ENCODE measurements around the gene AK3. TPM values are rescaled to one million over a fixed set of nuclear protein-coding genes. Genes with fewer than 3 reads are reported as not detected.

The AK3 gene
- total RNA-seq, 1 experiment from 2014 or later: 21.5 TPM

- Mint-ChIP-seq H3K9me3 (ENCODE audit: low read depth, unreplicated experiment) (no peaks in the 10 kb centered on the region), H3K4me3 (ENCODE audit: low read depth, unreplicated experiment) (no peak overlapping the region), H3K36me3 (ENCODE audit: insufficient read depth, unreplicated experiment) (peaks cover 18% of the 10 kb centered on the region), H3K4me1 (ENCODE audit: low read depth, unreplicated experiment) (peaks cover 9% of the 10 kb centered on the region), H3K27me3 (ENCODE audit: unreplicated experiment) (no peaks in the 10 kb centered on the region), H3K27ac (ENCODE audit: unreplicated experiment) (no peak overlapping the region)
- CTCF ChIA-PET: no interaction called here
- intact Hi-C loops (cut with micrococcal nuclease; ENCODE audit: unreplicated experiment): no loop called here
- BruUV-seq (replicated peaks): no TSS peak
- no peak for TF ChIP-seq CTCF (IDR thresholded peaks at IDR 0.05; ENCODE audit: unreplicated experiment)
- no peak for DNase-seq
Measured at GRCh38 chr9:4669890-4670289, 71.1 kb downstream of the AK3 start.

- intact Hi-C loops (cut with micrococcal nuclease; ENCODE audit: unreplicated experiment): no loop called here
- TF ChIP-seq CTCF (IDR thresholded peaks at IDR 0.05; ENCODE audit: unreplicated experiment): no peak
- CTCF ChIA-PET: no interaction called here
- DNase-seq: no peak
- Mint-ChIP-seq H3K27me3 (ENCODE audit: unreplicated experiment) (no peaks in the 10 kb centered on the region), H3K9me3 (ENCODE audit: low read depth, unreplicated experiment) (no peaks in the 10 kb centered on the region), H3K27ac (ENCODE audit: unreplicated experiment) (no peak overlapping the region), H3K36me3 (ENCODE audit: insufficient read depth, unreplicated experiment) (peaks cover 24% of the 10 kb centered on the region), H3K4me1 (ENCODE audit: low read depth, unreplicated experiment) (peaks cover 22% of the 10 kb centered on the region), H3K4me3 (ENCODE audit: low read depth, unreplicated experiment) (no peak overlapping the region)
- BruUV-seq (replicated peaks): no TSS peak
Measured at GRCh38 chr9:4668604-4669003, 72.4 kb downstream of the AK3 start.

GRCh38 chr9:4667681-4668080, 73.3 kb downstream of the AK3 start:
- Mint-ChIP-seq H3K9me3 (ENCODE audit: low read depth, unreplicated experiment) (no peaks in the 10 kb centered on the region), H3K27ac (ENCODE audit: unreplicated experiment) (no peak overlapping the region), H3K4me3 (ENCODE audit: low read depth, unreplicated experiment) (no peak overlapping the region), H3K4me1 (ENCODE audit: low read depth, unreplicated experiment) (peaks cover 22% of the 10 kb centered on the region), H3K27me3 (ENCODE audit: unreplicated experiment) (no peaks in the 10 kb centered on the region), H3K36me3 (ENCODE audit: insufficient read depth, unreplicated experiment) (peaks cover 31% of the 10 kb centered on the region)
- intact Hi-C loops (cut with micrococcal nuclease; ENCODE audit: unreplicated experiment): no loop called here
- TF ChIP-seq CTCF (IDR thresholded peaks at IDR 0.05; ENCODE audit: unreplicated experiment): no peak
- CTCF ChIA-PET: no interaction called here
- no peak for DNase-seq
- no TSS peak for BruUV-seq (replicated peaks)

GRCh38 chr9:4666042-4666699, 74.8 kb downstream of the AK3 start, which contains the start of gene SPATA6L:
Gene SPATA6L (minus strand): TSS chr9:4666480. CDS start chr9:4666250, 230 bp downstream.
- H3K4me3 Mint-ChIP-seq (ENCODE audit: low read depth, unreplicated experiment): peak within 1 kb of the TSS; percentile 79
- CTCF ChIA-PET: interaction anchor here (0.6 to 2.4 kb wide), 3 partner anchors 12 to 63 kb away, joined by 3 to 11 read pairs (median 5); no protein-coding TSS in a partner anchor
- H3K36me3 Mint-ChIP-seq (ENCODE audit: insufficient read depth, unreplicated experiment): peaks cover 40% of the 10 kb centered on the region
- peak; percentile 48 for DNase-seq
- intact Hi-C loops (cut with micrococcal nuclease; ENCODE audit: unreplicated experiment): no loop called here
- H3K27me3 Mint-ChIP-seq (ENCODE audit: unreplicated experiment): no peaks in the 10 kb centered on the region
- BruUV-seq (replicated peaks): no TSS peak
- H3K9me3 Mint-ChIP-seq (ENCODE audit: low read depth, unreplicated experiment): no peaks in the 10 kb centered on the region
- peaks cover 22% of the 10 kb centered on the region for H3K4me1 Mint-ChIP-seq (ENCODE audit: low read depth, unreplicated experiment)
- TF ChIP-seq CTCF (IDR thresholded peaks at IDR 0.05; ENCODE audit: unreplicated experiment): no peak
- peak within 1 kb of the TSS; percentile 98 for H3K27ac Mint-ChIP-seq (ENCODE audit: unreplicated experiment)
